ENCODE measurements around the gene CPN1.

- TF ChIP-seq CTCF (IDR thresholded peaks at IDR 0.05; ENCODE audit: extremely low read depth in 1 of 2, insufficient read depth in 1 of 2, low read depth in 1 of 2, low read length in 2 of 2) = no peak
- no peak for TF ChIP-seq POLR2AphosphoS5 (IDR thresholded peaks at IDR 0.05; ENCODE audit: insufficient read depth, low read depth, low read length)
- no peak for TF ChIP-seq FOS (IDR thresholded peaks at IDR 0.05; ENCODE audit: borderline replicate concordance, insufficient read depth, low read length)
- no peak for TF ChIP-seq POLR2A (IDR thresholded peaks at IDR 0.05; ENCODE audit: low read depth, low read length)
- no peak for TF ChIP-seq MYC (IDR thresholded peaks at IDR 0.05; ENCODE audit: low read depth, low read length)
- no peak for TF ChIP-seq JUN (IDR thresholded peaks at IDR 0.05; ENCODE audit: borderline replicate concordance, insufficient read depth, insufficient read length, low read depth)
- no peak for TF ChIP-seq EZH2 (IDR thresholded peaks at IDR 0.05; ENCODE audit: borderline replicate concordance, low read depth, low read length, severe bottlenecking)
Observed at GRCh38 chr10:100085596-100085995, 3.9 kb upstream of the CPN1 start.
